DND-41 (cell line): ENCODE data around the gene MYBBP1A.

Experiments used
- ATAC-seq: fragments of 200-7000 bp; cut with Tn5 transposase; 3 replicates; pipeline ENCODE4 v1.9.1; 2021; ENCODE audit warnings: low read depth; ENCODE audit not compliant: insufficient read depth
- DNase-seq: peaks from one replicate; pipeline ENCODE4 v3.0.0-alpha.2; 2020
- H2AFZ ChIP-seq: 2 replicates; pipeline ENCODE4 v1.6.0; 2012; ENCODE audit warnings: low read depth, low read length
- H3K27ac ChIP-seq: 2 replicates; pipeline ENCODE4 v1.5.1; 2012; ENCODE audit warnings: low read length, inconsistent platforms
- H3K27me3 ChIP-seq: fragments of 200-600 bp; sonication (generic); 2 replicates; pipeline ENCODE4 v1.6.0; 2012; ENCODE audit warnings: low read length, mild to moderate bottlenecking, inconsistent platforms; ENCODE audit not compliant: insufficient read depth, poor library complexity
- H3K36me3 ChIP-seq: 2 replicates; pipeline ENCODE4 v1.5.1; 2012; ENCODE audit warnings: low read length, inconsistent platforms; ENCODE audit not compliant: insufficient read depth
- H3K4me1 ChIP-seq: 2 replicates; pipeline ENCODE4 v1.5.1; 2012; ENCODE audit warnings: mild to moderate bottlenecking, low read length; ENCODE audit not compliant: insufficient read depth
- H3K4me2 ChIP-seq: 2 replicates; pipeline ENCODE4 v1.6.0; 2012; ENCODE audit warnings: mild to moderate bottlenecking, moderate library complexity, low read length, inconsistent platforms; ENCODE audit not compliant: insufficient read depth
- H3K4me3 ChIP-seq, 2 experiments: fragments of 200-600 bp in 1 of 2; shearing (Covaris generic) in 1 of 2; 2 replicates each; pipeline ENCODE4 v1.5.1; 2012 to 2016; ENCODE audit warnings: inconsistent platforms in 2 of 2, low read length in 2 of 2, mild to moderate bottlenecking in 2 of 2, low read depth in 1 of 2, moderate library complexity in 1 of 2
- H3K79me2 ChIP-seq: 2 replicates; pipeline ENCODE4 v1.6.0; 2012; ENCODE audit warnings: low read length, inconsistent platforms; ENCODE audit not compliant: insufficient read depth
- H3K9ac ChIP-seq: 2 replicates; pipeline ENCODE4 v1.6.0; 2012; ENCODE audit warnings: low read depth, mild to moderate bottlenecking, inconsistent platforms, low read length, moderate library complexity
- H3K9me3 ChIP-seq: 2 replicates; pipeline ENCODE4 v1.5.1; 2012; ENCODE audit warnings: low read length, moderate library complexity, mild to moderate bottlenecking, inconsistent platforms; ENCODE audit not compliant: insufficient read depth, severe bottlenecking
- H4K20me1 ChIP-seq: 2 replicates; pipeline ENCODE4 v1.6.0; 2012; ENCODE audit warnings: low read length; ENCODE audit not compliant: insufficient read depth
- EZH2 ChIP-seq: IDR thresholded peaks from 3 replicates; pipeline ENCODE4 v1.6.1; 2012; ENCODE audit warnings: borderline replicate concordance, low read depth, mild to moderate bottlenecking, moderate library complexity, low read length, inconsistent platforms; ENCODE audit not compliant: severe bottlenecking
- TF ChIP-seq, protein P1 (sequence below): IDR thresholded peaks from 2 replicates; pipeline ENCODE4 v1.5.1; 2012; ENCODE audit warnings: borderline replicate concordance, low read length, moderate library complexity, mild to moderate bottlenecking; ENCODE audit not compliant: poor library complexity, severe bottlenecking; ENCODE audit errors: extremely low read depth

Gene MYBBP1A

GRCh38 chr17:4505187-4505586, 50.0 kb downstream of the MYBBP1A start:
- Histone ChIP-seq H3K4me3 (no peak overlapping the region), H4K20me1 (peaks cover 25% of the 10 kb centered on the region), H3K4me1 (peaks cover 9% of the 10 kb centered on the region), H3K79me2 (no peaks in the 10 kb centered on the region), H3K4me2 (no peak overlapping the region), H3K27ac (no peak overlapping the region), H3K36me3 (no peaks in the 10 kb centered on the region), H3K9me3 (no peaks in the 10 kb centered on the region), H3K27me3 (peaks cover 12% of the 10 kb centered on the region), H2AFZ (no peak overlapping the region), H3K9ac (no peak overlapping the region)
- ATAC-seq (no peak), DNase-seq (no peak)
- TF ChIP-seq EZH2: no peak
- TF ChIP-seq, protein P1, sequence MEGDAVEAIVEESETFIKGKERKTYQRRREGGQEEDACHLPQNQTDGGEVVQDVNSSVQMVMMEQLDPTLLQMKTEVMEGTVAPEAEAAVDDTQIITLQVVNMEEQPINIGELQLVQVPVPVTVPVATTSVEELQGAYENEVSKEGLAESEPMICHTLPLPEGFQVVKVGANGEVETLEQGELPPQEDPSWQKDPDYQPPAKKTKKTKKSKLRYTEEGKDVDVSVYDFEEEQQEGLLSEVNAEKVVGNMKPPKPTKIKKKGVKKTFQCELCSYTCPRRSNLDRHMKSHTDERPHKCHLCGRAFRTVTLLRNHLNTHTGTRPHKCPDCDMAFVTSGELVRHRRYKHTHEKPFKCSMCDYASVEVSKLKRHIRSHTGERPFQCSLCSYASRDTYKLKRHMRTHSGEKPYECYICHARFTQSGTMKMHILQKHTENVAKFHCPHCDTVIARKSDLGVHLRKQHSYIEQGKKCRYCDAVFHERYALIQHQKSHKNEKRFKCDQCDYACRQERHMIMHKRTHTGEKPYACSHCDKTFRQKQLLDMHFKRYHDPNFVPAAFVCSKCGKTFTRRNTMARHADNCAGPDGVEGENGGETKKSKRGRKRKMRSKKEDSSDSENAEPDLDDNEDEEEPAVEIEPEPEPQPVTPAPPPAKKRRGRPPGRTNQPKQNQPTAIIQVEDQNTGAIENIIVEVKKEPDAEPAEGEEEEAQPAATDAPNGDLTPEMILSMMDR: no peak

GRCh38 chr17:4504188-4504587, 51.0 kb downstream of the MYBBP1A start:
- Histone ChIP-seq H4K20me1 (peaks cover 33% of the 10 kb centered on the region), H3K4me3 (no peak overlapping the region), H3K36me3 (no peaks in the 10 kb centered on the region), H3K27ac (no peak overlapping the region), H3K9me3 (no peaks in the 10 kb centered on the region), H3K4me1 (peaks cover 19% of the 10 kb centered on the region), H3K27me3 (peaks cover 22% of the 10 kb centered on the region), H2AFZ (no peak overlapping the region), H3K79me2 (no peaks in the 10 kb centered on the region), H3K4me2 (no peak overlapping the region), H3K9ac (no peak overlapping the region)
- ATAC-seq (0 out of 3 replicates have a peak, but pooled peaks have one; percentile 16), DNase-seq (peak; percentile 20)
- TF ChIP-seq EZH2: no peak
- TF ChIP-seq, protein P1: no peak

- Histone ChIP-seq H3K9ac (no peak overlapping the region), H3K79me2 (no peaks in the 10 kb centered on the region), H3K36me3 (no peaks in the 10 kb centered on the region), H3K9me3 (no peaks in the 10 kb centered on the region), H3K4me2 (no peak overlapping the region), H4K20me1 (peaks cover 35% of the 10 kb centered on the region), H3K27me3 (peaks cover 24% of the 10 kb centered on the region), H3K4me3 (no peak overlapping the region), H3K4me1 (peaks cover 23% of the 10 kb centered on the region), H2AFZ (no peak overlapping the region), H3K27ac (no peak overlapping the region)
- TF ChIP-seq, protein P1: no peak
- no peak for TF ChIP-seq EZH2
- ATAC-seq (no peak), DNase-seq (no peak)
These were observed 51.7 kb downstream of the MYBBP1A start for GRCh38 chr17:4503283-4504025.
